GM13976 (cell line): ENCODE results near the gene MEIS2.

Experiments
- DNase-seq: peaks from one replicate; pipeline ENCODE4 v3.0.0; 2012; ENCODE audit warnings: low spot score
- CTCF ChIP-seq: IDR thresholded peaks from 2 replicates; pipeline ENCODE4 v1.5.1; 2012; ENCODE audit warnings: borderline replicate concordance, mild to moderate bottlenecking; ENCODE audit not compliant: insufficient read depth; ENCODE audit errors: extremely low read depth, missing control alignments, control extremely low read depth
- in situ Hi-C: fragments of 300-500 bp; cut with MboI; formaldehyde crosslinking; loops from one replicate; pipeline ENCODE4 v1.12.0; 2022; ENCODE audit warnings: low sequenced_read_pairs, mixed read lengths, inconsistent platforms; ENCODE audit not compliant: unreplicated experiment

Gene MEIS2

DNA sequence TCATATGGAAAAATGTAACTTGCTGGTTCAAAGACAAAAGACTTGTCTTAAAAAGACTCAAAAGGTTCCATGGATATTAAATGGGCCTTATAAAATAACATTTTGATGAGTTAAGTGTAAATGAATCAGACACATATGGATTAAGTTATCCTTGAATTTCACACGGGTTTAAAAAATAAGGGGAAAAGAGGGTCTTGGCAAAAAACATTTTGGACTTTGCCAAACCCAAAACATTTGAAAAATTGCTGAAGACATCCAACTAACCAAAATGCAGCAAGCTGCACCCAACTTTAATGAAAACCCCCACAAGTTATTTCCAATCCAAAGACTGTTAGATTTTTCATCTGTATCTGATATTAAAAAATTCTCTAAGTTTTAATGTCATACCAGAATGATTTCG, 200.7 kb downstream of the MEIS2 start:
- TF ChIP-seq CTCF: no peak
- in situ Hi-C loops: loop anchor here (25.0 kb wide), 1 partner anchor 988 kb away; no protein-coding TSS in a partner anchor
- no peak for DNase-seq

DNA sequence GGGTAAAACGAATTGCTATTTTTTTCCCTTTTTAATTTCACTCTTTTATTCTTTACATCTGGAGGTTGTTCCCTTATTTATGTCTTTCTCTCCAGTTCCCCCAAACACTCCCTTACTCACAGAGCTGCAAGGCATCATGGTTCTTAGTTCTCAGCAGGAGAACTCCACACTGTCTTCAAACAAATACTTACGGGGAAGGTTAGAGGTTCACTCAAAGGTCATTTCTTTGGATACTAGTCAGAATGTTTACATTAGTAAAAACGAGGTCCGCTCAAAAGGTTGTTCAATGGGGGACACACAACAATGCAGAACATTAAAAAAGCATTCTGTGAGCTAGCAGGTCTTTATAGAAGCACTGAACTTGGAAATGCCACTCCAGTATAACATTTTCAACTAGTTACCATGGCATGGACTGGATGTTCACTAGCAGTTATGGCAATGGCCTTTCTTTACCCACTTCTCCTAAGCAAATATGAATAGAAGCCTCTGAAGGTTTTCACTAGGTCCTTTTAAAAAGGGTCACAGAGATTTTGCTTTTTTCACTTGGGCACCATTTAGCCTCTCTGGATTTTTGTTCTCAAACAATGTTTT, 201.7 kb downstream of the MEIS2 start:
- no peak for DNase-seq
- in situ Hi-C loops: loop anchor here (25.0 kb wide), 1 partner anchor 989 kb away; no protein-coding TSS in a partner anchor
- no peak for TF ChIP-seq CTCF

- TF ChIP-seq CTCF: no peak
- DNase-seq: no peak
- in situ Hi-C loops: loop anchor here (25.0 kb wide), 1 partner anchor 989 kb away; no protein-coding TSS in a partner anchor
Measured at GRCh38 chr15:36897834-36898233, 202.5 kb downstream of the MEIS2 start.

DNA sequence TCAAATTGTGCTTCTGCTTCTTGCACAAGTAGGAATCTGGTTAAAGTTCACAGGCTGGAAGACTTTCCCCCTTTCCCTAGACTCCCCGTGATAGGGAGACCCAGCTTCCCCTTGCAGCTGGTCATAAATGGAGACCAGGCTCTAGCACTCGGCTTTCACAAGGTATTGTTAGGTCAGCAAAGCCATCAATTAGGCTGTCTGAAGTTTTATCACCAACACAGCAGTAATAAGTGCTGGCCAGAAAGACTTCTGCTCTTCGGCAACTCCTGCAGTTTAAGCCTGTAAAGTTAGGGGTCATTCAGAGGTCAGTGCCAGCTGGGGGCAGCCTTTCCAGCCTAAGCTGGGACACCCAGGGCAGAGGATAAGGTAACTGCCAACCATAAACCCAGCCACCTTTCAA, 203.4 kb downstream of the MEIS2 start:
- in situ Hi-C loops: loop anchor here (25.0 kb wide), 1 partner anchor 990 kb away; no protein-coding TSS in a partner anchor
- TF ChIP-seq CTCF: no peak
- no peak for DNase-seq

DNA sequence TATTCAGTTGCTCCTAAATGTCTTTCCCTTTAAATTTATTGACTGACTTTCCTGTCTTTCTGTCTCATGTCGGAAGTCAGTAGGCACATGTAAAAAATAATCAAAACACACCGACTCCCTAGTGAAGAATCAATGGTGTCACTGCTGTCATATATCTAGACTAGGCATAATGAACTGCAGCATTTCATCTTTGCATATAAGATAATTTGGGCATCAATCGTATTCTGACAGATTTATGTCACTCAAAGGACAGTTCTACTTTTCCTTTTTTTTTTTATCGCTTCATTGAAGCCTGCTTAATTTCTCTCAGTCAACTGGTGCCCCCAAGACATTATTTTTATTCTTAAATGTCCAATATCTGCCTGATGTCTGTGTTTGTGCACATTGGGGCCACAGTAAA, 206.3 kb downstream of the MEIS2 start:
- in situ Hi-C loops: loop anchor here (25.0 kb wide), 1 partner anchor 993 kb away; no protein-coding TSS in a partner anchor
- TF ChIP-seq CTCF: no peak
- DNase-seq: no peak

DNA sequence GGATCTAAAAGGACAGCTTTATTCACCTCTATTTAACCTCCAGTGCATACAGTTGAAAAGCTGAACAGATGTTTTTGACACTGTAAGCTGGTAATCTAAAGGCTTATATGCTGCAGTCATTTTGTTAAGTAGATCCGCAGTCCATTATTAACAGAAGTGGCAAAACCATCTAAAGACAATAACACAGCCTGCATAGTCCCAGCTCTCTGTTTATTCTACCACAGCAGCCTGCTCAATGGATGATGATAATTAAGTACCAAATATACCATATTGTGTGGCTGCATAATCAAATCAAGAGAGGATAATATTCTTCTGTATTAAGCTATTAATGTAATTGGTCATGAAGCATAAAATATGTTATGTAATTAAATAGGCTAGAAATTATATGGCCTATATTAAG, 207.1 kb downstream of the MEIS2 start:
- no peak for DNase-seq
- TF ChIP-seq CTCF: no peak
- in situ Hi-C loops: loop anchor here (25.0 kb wide), 1 partner anchor 994 kb away; no protein-coding TSS in a partner anchor
